Thyroid gland (tissue), 4 donors: ENCODE measurements around the gene CCND3. TPM values are rescaled to one million over a fixed set of nuclear protein-coding genes. Genes with fewer than 3 reads are reported as not detected.
A peak's percentile ranks its signal among the peaks of the same experiment; 100 is the strongest.

Source experiments
- DNase-seq, 2 donors: peaks; one replicate each; pipeline ENCODE4 v3.0.0-alpha.2; 2019
- H3K27ac ChIP-seq, 3 donors: fragments of 200-600 bp; sonication (generic); 1 replicate in 2 of 3; 2 replicates in 1 of 3; pipeline ENCODE4 v1.5.1; 2016 to 2019; ENCODE audit warnings: mild to moderate bottlenecking in 1 of 3, moderate library complexity in 1 of 3
- H3K27me3 ChIP-seq: fragments of 200-600 bp; sonication (generic); one replicate; pipeline ENCODE4 v1.5.1; 2019
- H3K36me3 ChIP-seq, 2 donors: fragments of 200-600 bp; sonication (generic); one replicate each; pipeline ENCODE4 v1.5.1; 2016 to 2019
- H3K4me1 ChIP-seq, 2 donors: fragments of 200-600 bp; sonication (generic); one replicate each; pipeline ENCODE4 v1.5.1; 2017 to 2019
- H3K4me3 ChIP-seq, 3 donors: fragments of 200-600 bp; sonication (generic); replicated peaks in 1 of 3; 1 replicate in 2 of 3; 2 replicates in 1 of 3; pipeline ENCODE4 v1.5.1; 2016; ENCODE audit warnings: mild to moderate bottlenecking in 1 of 3
- H3K9me3 ChIP-seq: fragments of 200-600 bp; sonication (generic); one replicate; pipeline ENCODE4 v1.5.1; 2017
- CTCF ChIP-seq, 6 experiments: fragments of 200-600 bp in 3 of 6; fragments of 450-650 bp in 3 of 6; sonication (generic) in 3 of 6; IDR thresholded peaks; one replicate each; pipeline ENCODE4 v1.5.1; 2016 to 2019; ENCODE audit warnings: antibody characterized with exemption in 6 of 6, mild to moderate bottlenecking in 2 of 6, inconsistent platforms in 1 of 6, moderate library complexity in 1 of 6
- POLR2A ChIP-seq, 2 donors: fragments of 450-650 bp; IDR thresholded peaks; one replicate each; pipeline ENCODE4 v1.6.1; 2017; ENCODE audit warnings: antibody characterized with exemption in 2 of 2, mild to moderate bottlenecking in 2 of 2, moderate library complexity in 1 of 2
- WGBS, 2 donors: methylation state at CpG; one replicate each; pipeline ENCODE4 v1.1.5; 2017; 5-methylcytosine and 5-hydroxymethylcytosine counted together
- intact Hi-C: fragments of 100-400 bp; cut with DNase I; formaldehyde crosslinking; loops from one replicate; pipeline ENCODE4 v1.15.1; 2023
- total RNA-seq, 4 donors: library from RNA; depleted of rRNA; stranded (reverse); fragments of >200 nt; gene quantifications; one replicate each; pipeline ENCODE4 v1.2.3, GENCODE V29; 2016

CCND3 gene
- total RNA-seq, 4 donors from 2014 or later = 103 to 204 (median 166) TPM

GRCh38 chr6:41896281-41896680 lies 45.3 kb downstream of the CCND3 start:
- Histone ChIP-seq H3K4me1 (peaks cover 9 to 16% of the 10 kb centered on the region in 2 donors), H3K4me3 (peak overlapping the region in 1 of 3 donors; percentile 49), H3K27me3 (no peaks in the 10 kb centered on the region), H3K36me3 (no peaks in the 10 kb centered on the region), H3K27ac (peak overlapping the region in 1 of 3 donors; percentile 65), H3K9me3 (no peaks in the 10 kb centered on the region)
- no peak for TF ChIP-seq CTCF (IDR thresholded peaks at IDR 0.05)
- TF ChIP-seq POLR2A (IDR thresholded peaks at IDR 0.05) = no peak
- intact Hi-C loops = no loop called here
- 52 to 60% methylated on average over 3 of the region's 3 CpGs for WGBS, 2 donors
- no peak for DNase-seq

- TF ChIP-seq CTCF (IDR thresholded peaks at IDR 0.05) = no peak
- peak in 1 of 2 donors; percentile 46 for TF ChIP-seq POLR2A (IDR thresholded peaks at IDR 0.05)
- Histone ChIP-seq H3K9me3 (no peaks in the 10 kb centered on the region), H3K36me3 (no peaks in the 10 kb centered on the region), H3K4me1 (peaks cover 17 to 21% of the 10 kb centered on the region in 2 donors), H3K4me3 (peak within 1 kb of the TSS; percentile 46 to 89 (median 49)), H3K27ac (peak within 1 kb of the TSS; percentile 65 to 72 (median 67)), H3K27me3 (no peaks in the 10 kb centered on the region)
- intact Hi-C loops = no loop called here
- 1% methylated on average over 21 to 31 of the region's 55 CpGs for WGBS, 2 donors
- DNase-seq = peak; percentile 91 to 93
Measured at GRCh38 chr6:41895300-41896233, 46.0 kb downstream of the CCND3 start, which contains the start of gene USP49. USP49 (minus strand) TSS chr6:41895375; CDS start chr6:41806983, 88,392 bp downstream.

- H3K4me1 ChIP-seq = peaks cover 22 to 28% of the 10 kb centered on the region in 2 donors
- intact Hi-C loops = no loop called here
- WGBS, 2 donors = 2% methylated on average over 37 to 44 of the region's 56 CpGs
- H3K27ac ChIP-seq = peak overlapping the region; percentile 65 to 72 (median 67)
- TF ChIP-seq POLR2A (IDR thresholded peaks at IDR 0.05) (no peak), CTCF (IDR thresholded peaks at IDR 0.05) (no peak)
- H3K4me3 ChIP-seq = peak overlapping the region; percentile 46 to 89 (median 49)
- H3K36me3 ChIP-seq = no peaks in the 10 kb centered on the region
- peak; percentile 8 to 12 for DNase-seq
- no peaks in the 10 kb centered on the region for H3K27me3 ChIP-seq
- H3K9me3 ChIP-seq = no peaks in the 10 kb centered on the region
Measured at GRCh38 chr6:41894366-41895299, 47.0 kb downstream of the CCND3 start.

GRCh38 chr6:41892921-41893564 lies 48.6 kb downstream of the CCND3 start:
- Histone ChIP-seq H3K9me3 (no peaks in the 10 kb centered on the region), H3K36me3 (no peaks in the 10 kb centered on the region), H3K27ac (no peak overlapping the region), H3K27me3 (no peaks in the 10 kb centered on the region), H3K4me3 (no peak overlapping the region), H3K4me1 (peaks cover 34 to 41% of the 10 kb centered on the region in 2 donors)
- intact Hi-C loops = no loop called here
- 67 to 75% methylated on average over 4 of the region's 4 CpGs for WGBS, 2 donors
- TF ChIP-seq POLR2A (IDR thresholded peaks at IDR 0.05) (no peak), CTCF (IDR thresholded peaks at IDR 0.05) (no peak)
- DNase-seq = no peak
